Measurements from ENCODE around the gene TRIM44. TPM values are rescaled to one million over a fixed set of nuclear protein-coding genes. Genes with fewer than 3 reads are reported as not detected.

TRIM44 gene
- total RNA-seq, 1 donor, result 42.1 TPM

DNA sequence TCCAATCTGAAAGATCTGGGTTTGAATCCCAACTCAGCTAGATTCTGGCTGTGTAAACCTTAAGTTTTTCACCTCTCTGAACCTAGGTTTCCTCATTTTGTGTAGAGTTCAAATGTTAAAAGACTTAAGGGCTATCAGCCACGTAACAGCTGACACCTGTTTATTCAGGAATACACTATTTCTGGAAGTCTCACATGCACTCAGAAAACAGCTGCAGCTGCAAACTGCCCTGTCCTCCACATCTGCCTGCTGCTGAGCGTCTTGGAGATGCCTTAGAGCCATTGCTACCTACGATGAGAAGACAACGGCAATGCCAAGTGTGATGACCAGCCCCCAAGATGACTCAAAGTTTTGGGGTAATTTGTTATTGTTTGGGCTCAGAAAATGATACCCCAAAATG is 6.7 kb upstream of the TRIM44 start:
- H3K4me3 ChIP-seq (ENCODE audit: low read depth, low read length), result no peak overlapping the region
- TF ChIP-seq, protein P1, sequence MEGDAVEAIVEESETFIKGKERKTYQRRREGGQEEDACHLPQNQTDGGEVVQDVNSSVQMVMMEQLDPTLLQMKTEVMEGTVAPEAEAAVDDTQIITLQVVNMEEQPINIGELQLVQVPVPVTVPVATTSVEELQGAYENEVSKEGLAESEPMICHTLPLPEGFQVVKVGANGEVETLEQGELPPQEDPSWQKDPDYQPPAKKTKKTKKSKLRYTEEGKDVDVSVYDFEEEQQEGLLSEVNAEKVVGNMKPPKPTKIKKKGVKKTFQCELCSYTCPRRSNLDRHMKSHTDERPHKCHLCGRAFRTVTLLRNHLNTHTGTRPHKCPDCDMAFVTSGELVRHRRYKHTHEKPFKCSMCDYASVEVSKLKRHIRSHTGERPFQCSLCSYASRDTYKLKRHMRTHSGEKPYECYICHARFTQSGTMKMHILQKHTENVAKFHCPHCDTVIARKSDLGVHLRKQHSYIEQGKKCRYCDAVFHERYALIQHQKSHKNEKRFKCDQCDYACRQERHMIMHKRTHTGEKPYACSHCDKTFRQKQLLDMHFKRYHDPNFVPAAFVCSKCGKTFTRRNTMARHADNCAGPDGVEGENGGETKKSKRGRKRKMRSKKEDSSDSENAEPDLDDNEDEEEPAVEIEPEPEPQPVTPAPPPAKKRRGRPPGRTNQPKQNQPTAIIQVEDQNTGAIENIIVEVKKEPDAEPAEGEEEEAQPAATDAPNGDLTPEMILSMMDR (IDR thresholded peaks at IDR 0.05; ENCODE audit: insufficient read depth, low read length), result no peak
- no peak for DNase-seq (ENCODE audit: low read depth)

DNA sequence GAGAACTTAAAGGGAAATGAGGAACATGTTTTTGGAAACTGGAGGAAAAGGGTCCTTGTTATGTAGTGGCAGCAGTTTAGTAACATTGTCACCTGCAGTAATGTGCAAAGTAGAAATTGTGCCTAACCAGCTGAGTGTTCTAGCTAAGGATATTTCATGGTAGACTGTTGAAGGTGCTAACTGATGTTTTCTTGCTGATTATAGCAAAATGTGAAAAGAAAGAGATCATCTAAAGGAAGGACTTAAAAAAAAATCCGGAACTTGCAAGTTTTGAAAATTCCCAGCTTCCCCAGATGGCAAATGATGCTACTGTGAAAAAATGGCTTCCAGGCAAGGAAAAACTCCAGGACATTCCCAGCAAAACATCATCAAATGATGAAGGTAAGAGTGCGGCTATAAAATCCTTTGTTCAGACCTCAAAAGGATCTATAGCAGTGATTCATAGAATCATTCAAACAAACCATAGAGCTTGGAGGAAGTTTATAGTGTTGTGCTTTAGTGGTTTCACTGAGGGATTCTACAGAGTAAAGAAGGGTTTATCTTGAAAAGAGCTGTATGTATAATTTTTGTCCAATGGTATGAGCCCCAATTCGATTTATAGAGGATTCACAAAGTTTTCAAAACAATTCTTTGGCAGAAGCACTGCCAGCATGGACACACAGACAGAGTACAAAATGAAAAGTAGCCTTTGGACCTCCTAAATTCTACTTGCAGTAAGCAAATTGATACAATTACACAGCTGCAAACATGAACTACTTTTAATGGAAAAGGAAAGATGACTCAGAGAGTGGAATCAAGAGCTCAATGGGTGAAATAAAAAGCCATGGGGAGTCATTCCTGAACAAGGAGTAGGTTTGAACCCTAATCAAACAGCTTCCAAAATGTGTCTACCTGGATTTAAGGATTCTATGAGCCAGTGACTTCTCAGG is 4.3 kb upstream of the TRIM44 start:
- no peak overlapping the region for H3K4me3 ChIP-seq (ENCODE audit: low read depth, low read length)
- TF ChIP-seq, protein P1 (IDR thresholded peaks at IDR 0.05; ENCODE audit: insufficient read depth, low read length), result no peak
- no peak for DNase-seq (ENCODE audit: low read depth)

GRCh38 chr11:35661534-35661933 is 1.0 kb upstream of the TRIM44 start:
- peak overlapping the region; percentile 96 for H3K4me3 ChIP-seq (ENCODE audit: low read depth, low read length)
- TF ChIP-seq, protein P1 (IDR thresholded peaks at IDR 0.05; ENCODE audit: insufficient read depth, low read length), result no peak
- DNase-seq (ENCODE audit: low read depth), result no peak

DNA sequence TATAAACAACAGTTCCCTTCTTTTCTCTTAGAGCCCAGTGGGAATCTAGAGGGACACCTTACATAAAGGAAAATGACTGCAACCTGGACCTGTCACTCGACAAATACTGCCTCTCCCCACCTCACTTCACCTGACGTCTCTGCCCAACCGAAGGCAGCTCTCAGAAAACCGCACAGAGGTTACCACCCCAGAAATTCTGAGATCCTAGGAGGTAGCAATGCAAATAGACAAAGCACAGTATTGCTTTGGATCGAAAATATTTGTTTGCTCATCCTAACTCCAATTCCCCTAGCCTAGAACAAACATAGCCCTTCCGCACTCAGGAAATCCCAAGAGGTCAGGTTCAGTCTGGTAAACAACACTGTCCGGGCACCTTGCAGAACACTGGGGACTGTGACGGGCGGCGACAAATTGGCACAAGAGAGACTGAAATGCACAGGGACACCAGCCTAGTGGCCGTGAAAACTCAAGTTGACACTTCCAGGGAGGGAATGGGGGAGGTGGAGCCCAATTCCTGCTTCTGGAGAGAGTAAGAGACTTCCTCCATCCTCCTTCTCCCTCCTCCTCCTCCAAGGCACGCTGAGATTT is 420 bp upstream of the TRIM44 start:
- TF ChIP-seq, protein P1 (IDR thresholded peaks at IDR 0.05; ENCODE audit: insufficient read depth, low read length), result no peak
- peak overlapping the region; percentile 96 for H3K4me3 ChIP-seq (ENCODE audit: low read depth, low read length)
- no peak for DNase-seq (ENCODE audit: low read depth)

- TF ChIP-seq, protein P1 (IDR thresholded peaks at IDR 0.05; ENCODE audit: insufficient read depth, low read length), result no peak
- DNase-seq (ENCODE audit: low read depth), result no peak
Observed at GRCh38 chr11:35663408-35663702, 780 bp downstream of the TRIM44 start.

GRCh38 chr11:35664977-35665441 is 2.4 kb downstream of the TRIM44 start:
- H3K4me3 ChIP-seq (ENCODE audit: low read depth, low read length), result no peak overlapping the region
- DNase-seq (ENCODE audit: low read depth), result peak; percentile 16

More at GRCh38 chr11:35663408-35663702, 780 bp downstream of the TRIM44 start:
- H3K4me3 ChIP-seq (ENCODE audit: low read depth, low read length), result peak overlapping the region; percentile 96

More at GRCh38 chr11:35664977-35665441, 2.4 kb downstream of the TRIM44 start:
- TF ChIP-seq, protein P1 (IDR thresholded peaks at IDR 0.05; ENCODE audit: insufficient read depth, low read length), result no peak

All from fibroblast of the aortic adventitia (primary cell).